A549 (cell line): ENCODE data around the gene HERC4. TPM values are rescaled to one million over a fixed set of nuclear protein-coding genes. Genes with fewer than 3 reads are reported as not detected.
"Not testable (repeated sequence)": the region's sequence is repeated elsewhere in the genome, so short reads cannot be mapped to it uniquely, and the experiment has no call there.

Source experiments
- ATAC-seq, 2 experiments: fragments of 200-7000 bp in 1 of 2; fragments of >200 bp in 1 of 2; cut with Nextera tagmentation in 1 of 2; cut with Tn5 transposase in 1 of 2; 3 replicates each; pipeline versions ENCODE4 v1.8.0 to v1.9.1; 2018 to 2020; ENCODE audit warnings: mild to moderate bottlenecking in 1 of 2, moderate library complexity in 1 of 2
- CTCF ChIA-PET: fragments of 300-600 bp; sonication (Branson Sonifier 250); formaldehyde crosslinking; extraction: SDS; loops from one replicate; lab custom pipeline; 2021; ENCODE audit warnings: antibody characterized with exemption, inconsistent platforms; lab: Yijun Ruan, JAX
- POLR2A ChIA-PET: fragments of 350-600 bp; formaldehyde crosslinking; extraction: SDS; loops from one replicate; lab custom pipeline; 2021; ENCODE audit warnings: antibody characterized with exemption, inconsistent platforms; lab: Yijun Ruan, JAX
- DNase-seq, 2 experiments: peaks; one replicate each; pipeline versions ENCODE4 v3.0.0 to v3.0.0-alpha.2; 2011 to 2016; ENCODE audit warnings: low read depth in 1 of 2, low spot score in 1 of 2
- FAIRE-seq: peaks from 2 replicates; lab custom pipeline; 2011; peaks lifted over from hg19 to GRCh38; lab: Jason Lieb, UNC
- H3K27ac ChIP-seq, 2 experiments: fragments of >200 bp; sonication (Bioruptor Twin); formaldehyde crosslinking; 3 replicates each; pipeline ENCODE4 v1.5.1; 2016 to 2017
- H3K4me1 ChIP-seq: fragments of >200 bp; sonication (Bioruptor Twin); formaldehyde crosslinking; 3 replicates; pipeline ENCODE4 v1.6.1; 2016
- H3K4me2 ChIP-seq: fragments of >200 bp; sonication (Bioruptor Twin); formaldehyde crosslinking; 3 replicates; pipeline ENCODE4 v1.6.1; 2016
- H3K4me3 ChIP-seq: fragments of >200 bp; sonication (Bioruptor Twin); formaldehyde crosslinking; 3 replicates; pipeline ENCODE4 v1.5.1; 2016
- H3K9me3 ChIP-seq: fragments of >200 bp; sonication (Bioruptor Twin); formaldehyde crosslinking; 3 replicates; pipeline ENCODE4 v1.6.1; 2016
- CBX2 ChIP-seq: fragments of 200-600 bp; sonication (generic); IDR thresholded peaks from 2 replicates; pipeline ENCODE4 v1.6.1; 2016; ENCODE audit warnings: low read depth, mild to moderate bottlenecking, borderline replicate concordance
- CHD2 ChIP-seq: fragments of 150-350 bp; IDR thresholded peaks from 2 replicates; pipeline ENCODE4 v1.6.1; 2014; ENCODE audit warnings: low read length; ENCODE audit not compliant: partially characterized antibody
- ELK1 ChIP-seq: fragments of 150-350 bp; IDR thresholded peaks from 2 replicates; pipeline ENCODE4 v1.6.1; 2014; ENCODE audit warnings: low read depth, mild to moderate bottlenecking, low read length
- EP300 ChIP-seq, 2 experiments: fragments of >200 bp; sonication (Bioruptor Twin); formaldehyde crosslinking; IDR thresholded peaks; 2 replicates in 1 of 2; 3 replicates in 1 of 2; pipeline ENCODE4 v1.6.1; 2016 to 2017
- FOSB ChIP-seq: fragments of 250-450 bp; sonication (Bioruptor Pico); IDR thresholded peaks from 2 replicates; pipeline ENCODE4 v1.5.0; 2020; ENCODE audit warnings: mild to moderate bottlenecking, moderate library complexity
- FOSL2 ChIP-seq, 2 experiments: fragments of 450-650 bp in 1 of 2; fragments of >200 bp in 1 of 2; sonication (Bioruptor Twin) in 1 of 2; formaldehyde crosslinking; IDR thresholded peaks; 2 replicates each; pipeline versions ENCODE4 v1.5.0 to v1.6.1; 2016 to 2020; ENCODE audit warnings: mild to moderate bottlenecking in 1 of 2, moderate library complexity in 1 of 2
- FOXS1 ChIP-seq: fragments of 250-450 bp; sonication (Bioruptor Pico); IDR thresholded peaks from 2 replicates; pipeline ENCODE4 v1.5.0; 2020; ENCODE audit warnings: mild to moderate bottlenecking, moderate library complexity
- HOXB13 ChIP-seq: fragments of 250-450 bp; sonication (Bioruptor Pico); IDR thresholded peaks from 2 replicates; pipeline ENCODE4 v1.5.0; 2020; ENCODE audit warnings: low read depth, mild to moderate bottlenecking, moderate library complexity
- KDM5A ChIP-seq: fragments of 200-600 bp; sonication (generic); IDR thresholded peaks from 2 replicates; pipeline ENCODE4 v1.6.1; 2016; ENCODE audit warnings: antibody characterized with exemption, mild to moderate bottlenecking
- MAFK ChIP-seq: fragments of 450-650 bp; IDR thresholded peaks from 2 replicates; pipeline ENCODE4 v1.6.1; 2014; ENCODE audit not compliant: partially characterized antibody
- MAZ ChIP-seq: fragments of 150-350 bp; IDR thresholded peaks from 2 replicates; pipeline ENCODE4 v1.6.1; 2014; ENCODE audit warnings: antibody characterized with exemption, low read depth, low read length, borderline replicate concordance
- NR3C1 ChIP-seq: fragments of >200 bp; sonication (Bioruptor Twin); formaldehyde crosslinking; IDR thresholded peaks from 3 replicates; pipeline ENCODE4 v1.6.1; 2017
- POLR2AphosphoS2 ChIP-seq: conservative IDR thresholded peaks from 2 replicates; pipeline ENCODE4 v1.6.1; 2012; ENCODE audit warnings: low read length, improper control_type of control experiment, inconsistent platforms
- TFCP2L1 ChIP-seq: fragments of 250-450 bp; sonication (Bioruptor Pico); IDR thresholded peaks from 2 replicates; pipeline ENCODE4 v1.5.0; 2021; ENCODE audit warnings: mild to moderate bottlenecking
- ZC3H11A ChIP-seq: fragments of 450-650 bp; IDR thresholded peaks from 2 replicates; pipeline ENCODE4 v1.6.1; 2014; ENCODE audit warnings: antibody characterized with exemption, mild to moderate bottlenecking
- ZNF302 ChIP-seq: fragments of 250-450 bp; sonication (Bioruptor Pico); IDR thresholded peaks from 2 replicates; pipeline ENCODE4 v1.9.0; 2021; ENCODE audit warnings: inconsistent platforms, mild to moderate bottlenecking, moderate library complexity
- WGBS: methylation state at CpG from one replicate; pipeline ENCODE4 v1.1.6; 2017; ENCODE audit errors: missing lambda C conversion rate; 5-methylcytosine and 5-hydroxymethylcytosine counted together
- polyA plus RNA-seq, 4 experiments: library from polyadenylated mRNA; depleted of rRNA in 3 of 4; stranded (reverse); fragments of >200 nt; fragmentation: RNase III in 1 of 4; extraction: RNeasy Plus Mini Kit Qiagen cat#74134 plus additional on column Dnase treatment in 1 of 4; gene quantifications; 2 replicates in 3 of 4; 3 replicates in 1 of 4; pipeline ENCODE4 v1.2.3, GENCODE V29; 2011 to 2017
- TF ChIP-seq, protein P1 (sequence below): fragments of >200 bp; sonication (Bioruptor Twin); formaldehyde crosslinking; IDR thresholded peaks from 3 replicates; pipeline ENCODE4 v1.5.1; 2016
- TF ChIP-seq, protein P2 (sequence below): fragments of >200 bp; sonication (Bioruptor Twin); formaldehyde crosslinking; IDR thresholded peaks from 2 replicates; pipeline ENCODE4 v1.6.1; 2016

HERC4 gene
- polyA plus RNA-seq, 2 of the 4 experiments (the other 2 are of a cell fraction): 43.2 to 51.3 TPM

- no peak overlapping the region for H3K4me2 ChIP-seq
- CTCF ChIA-PET: no interaction called here
- no peaks in the 10 kb centered on the region for H3K4me1 ChIP-seq
- peak; percentile 7 for FAIRE-seq
- peaks cover 4% of the 10 kb centered on the region; the same call in 1 of the 3 replicates for H3K9me3 ChIP-seq
- DNase-seq: no peak
- TF ChIP-seq HOXB13 (CRISPR knock-in tag) (no peak), ZNF302 (no peak), FOSL2 (IDR thresholded peaks at IDR 0.05) (no peak), FOSL2 (CRISPR knock-in tag; IDR thresholded peaks at IDR 0.05) (no peak), POLR2AphosphoS2 (no peak), CHD2 (no peak), FOSB (CRISPR knock-in tag) (no peak), MAZ (no peak), FOXS1 (CRISPR knock-in tag) (no peak), CBX2 (no peak), MAFK (no peak), KDM5A (no peak), ELK1 (no peak)
- TF ChIP-seq, protein P1, sequence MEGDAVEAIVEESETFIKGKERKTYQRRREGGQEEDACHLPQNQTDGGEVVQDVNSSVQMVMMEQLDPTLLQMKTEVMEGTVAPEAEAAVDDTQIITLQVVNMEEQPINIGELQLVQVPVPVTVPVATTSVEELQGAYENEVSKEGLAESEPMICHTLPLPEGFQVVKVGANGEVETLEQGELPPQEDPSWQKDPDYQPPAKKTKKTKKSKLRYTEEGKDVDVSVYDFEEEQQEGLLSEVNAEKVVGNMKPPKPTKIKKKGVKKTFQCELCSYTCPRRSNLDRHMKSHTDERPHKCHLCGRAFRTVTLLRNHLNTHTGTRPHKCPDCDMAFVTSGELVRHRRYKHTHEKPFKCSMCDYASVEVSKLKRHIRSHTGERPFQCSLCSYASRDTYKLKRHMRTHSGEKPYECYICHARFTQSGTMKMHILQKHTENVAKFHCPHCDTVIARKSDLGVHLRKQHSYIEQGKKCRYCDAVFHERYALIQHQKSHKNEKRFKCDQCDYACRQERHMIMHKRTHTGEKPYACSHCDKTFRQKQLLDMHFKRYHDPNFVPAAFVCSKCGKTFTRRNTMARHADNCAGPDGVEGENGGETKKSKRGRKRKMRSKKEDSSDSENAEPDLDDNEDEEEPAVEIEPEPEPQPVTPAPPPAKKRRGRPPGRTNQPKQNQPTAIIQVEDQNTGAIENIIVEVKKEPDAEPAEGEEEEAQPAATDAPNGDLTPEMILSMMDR: no peak
- TF ChIP-seq, all 56 proteins: peak for 0
- ATAC-seq: no peak
- Histone ChIP-seq H3K4me3 (no peak overlapping the region), H3K27ac (no peak overlapping the region)
- 93% methylated on average over 1 of the region's 1 CpG for WGBS
- POLR2A ChIA-PET: no interaction called here
These were observed 51.8 kb downstream of the HERC4 start for GRCh38 chr10:68023292-68023691.

GRCh38 chr10:68022324-68022723 is 52.8 kb downstream of the HERC4 start:
- TF ChIP-seq ZC3H11A: peak; percentile 90
- FAIRE-seq, CTCF ChIA-PET: not testable (repeated sequence)

GRCh38 chr10:68016519-68016918 is 58.6 kb downstream of the HERC4 start:
- FAIRE-seq, POLR2A ChIA-PET, H3K9me3 ChIP-seq, H3K4me3 ChIP-seq, DNase-seq, H3K4me1 ChIP-seq, H3K4me2 ChIP-seq, ATAC-seq, CTCF ChIA-PET, H3K27ac ChIP-seq: not testable (repeated sequence)
- WGBS: 86% methylated on average over 4 of the region's 4 CpGs

More at GRCh38 chr10:68022324-68022723, 52.8 kb downstream of the HERC4 start:
- ATAC-seq, H3K4me2 ChIP-seq, H3K27ac ChIP-seq, H3K4me3 ChIP-seq, H3K4me1 ChIP-seq, POLR2A ChIA-PET, H3K9me3 ChIP-seq, DNase-seq: not testable (repeated sequence)
- 92% methylated on average over 4 of the region's 4 CpGs for WGBS

DNA sequence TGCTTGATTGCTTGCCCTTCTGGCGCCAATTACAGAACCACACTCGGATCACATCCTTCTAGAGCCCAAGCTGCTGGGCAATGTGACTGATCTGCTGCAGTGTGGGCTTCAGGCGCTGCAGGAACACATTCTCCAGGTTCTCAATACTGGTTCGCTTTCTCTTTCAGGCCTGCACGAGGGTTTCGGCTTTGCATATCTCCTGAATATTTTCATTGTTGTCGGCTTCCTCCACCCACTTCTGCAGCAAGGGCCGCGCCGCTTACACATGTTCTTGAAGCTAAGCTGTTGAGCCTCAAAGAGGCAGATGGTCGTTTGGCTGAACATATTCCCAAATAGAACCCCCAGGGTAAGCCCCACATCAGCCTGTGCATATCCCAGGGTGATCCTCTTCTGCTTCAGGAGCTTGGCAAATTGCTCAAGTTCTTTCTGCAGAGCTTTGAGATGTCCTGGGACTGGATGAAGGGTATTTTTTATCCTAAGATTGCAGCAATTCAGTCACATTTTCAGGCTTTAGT is 64.6 kb downstream of the HERC4 start:
- Histone ChIP-seq H3K4me1 (no peaks in the 10 kb centered on the region), H3K4me3 (no peak overlapping the region), H3K27ac (no peak overlapping the region), H3K4me2 (no peak overlapping the region), H3K9me3 (no peaks in the 10 kb centered on the region)
- FAIRE-seq (no peak), DNase-seq (no peak), ATAC-seq (no peak)
- 95% methylated on average over 11 of the region's 11 CpGs for WGBS
- ChIA-PET CTCF (interaction anchor here (0.7 kb wide), 1 partner anchor 202 kb away, joined by 3 read pairs; no protein-coding TSS in a partner anchor), POLR2A (no interaction called here)
- TF ChIP-seq KDM5A (no peak), EP300 (IDR thresholded peaks at IDR 0.05) (no peak), FOSL2 (IDR thresholded peaks at IDR 0.05) (no peak), FOSL2 (CRISPR knock-in tag; IDR thresholded peaks at IDR 0.05) (no peak), NR3C1 (no peak), ZNF302 (no peak), FOSB (CRISPR knock-in tag) (no peak), TFCP2L1 (CRISPR knock-in tag) (no peak)
- TF ChIP-seq, protein P2, sequence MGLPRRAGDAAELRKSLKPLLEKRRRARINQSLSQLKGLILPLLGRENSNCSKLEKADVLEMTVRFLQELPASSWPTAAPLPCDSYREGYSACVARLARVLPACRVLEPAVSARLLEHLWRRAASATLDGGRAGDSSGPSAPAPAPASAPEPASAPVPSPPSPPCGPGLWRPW: no peak
